NCI-H2196 treated with DMSO at 0.1 percent for 48 hours (cell line): ENCODE measurements around the gene HHAT.

Experiments
- DNase-seq: peaks from one replicate; lab custom pipeline; 2025; ENCODE audit not compliant: unreplicated experiment; lab: John Stamatoyannopoulos, UW

HHAT gene

GRCh38 chr1:210588357-210588756 lies 259.7 kb downstream of the HHAT start:
- DNase-seq: no peak

GRCh38 chr1:210588946-210589345 lies 260.2 kb downstream of the HHAT start:
- no peak for DNase-seq

GRCh38 chr1:210591214-210591613 lies 262.5 kb downstream of the HHAT start:
- no peak for DNase-seq

GRCh38 chr1:210594605-210595004 lies 265.9 kb downstream of the HHAT start:
- no peak for DNase-seq

GRCh38 chr1:210596641-210597040 lies 267.9 kb downstream of the HHAT start:
- DNase-seq: no peak

- DNase-seq: no peak
Measured at GRCh38 chr1:210597555-210598134, 268.9 kb downstream of the HHAT start.

GRCh38 chr1:210598135-210598652 lies 269.5 kb downstream of the HHAT start:
- no peak for DNase-seq

GRCh38 chr1:210600421-210601159 lies 271.9 kb downstream of the HHAT start:
- no peak for DNase-seq

- DNase-seq: no peak
Measured at GRCh38 chr1:210603123-210603522, 274.4 kb downstream of the HHAT start.

GRCh38 chr1:210605099-210605498 lies 276.4 kb downstream of the HHAT start:
- no peak for DNase-seq

- no peak for DNase-seq
Measured at GRCh38 chr1:210607361-210607760, 278.7 kb downstream of the HHAT start.

- no peak for DNase-seq
Measured at GRCh38 chr1:210608767-210609166, 280.1 kb downstream of the HHAT start.

- no peak for DNase-seq
Measured at GRCh38 chr1:210616356-210616755, 287.7 kb downstream of the HHAT start.

GRCh38 chr1:210617293-210617692 lies 288.6 kb downstream of the HHAT start:
- no peak for DNase-seq

- no peak for DNase-seq
Measured at GRCh38 chr1:210618369-210618768, 289.7 kb downstream of the HHAT start.

GRCh38 chr1:210620867-210621488 lies 292.3 kb downstream of the HHAT start:
- DNase-seq: no peak

- no peak for DNase-seq
Measured at GRCh38 chr1:210621712-210622111, 293.0 kb downstream of the HHAT start.

GRCh38 chr1:210624722-210625121 lies 296.0 kb downstream of the HHAT start:
- DNase-seq: no peak

- no peak for DNase-seq
Measured at GRCh38 chr1:210625715-210626114, 297.0 kb downstream of the HHAT start.

- no peak for DNase-seq
Measured at GRCh38 chr1:210626341-210626740, 297.6 kb downstream of the HHAT start.

- peak; percentile 10 for DNase-seq
Measured at GRCh38 chr1:210627755-210628154, 299.1 kb downstream of the HHAT start.

- DNase-seq: no peak
Measured at GRCh38 chr1:210629276-210629675, 300.6 kb downstream of the HHAT start.
